GM12878 (cell line): ENCODE results near the gene CLDN4. TPM values are rescaled to one million over a fixed set of nuclear protein-coding genes. Genes with fewer than 3 reads are reported as not detected.

Experiments used
- ATAC-seq: fragments of 200-7000 bp; cut with Tn5 transposase; 3 replicates; pipeline ENCODE4 v1.9.1; 2020; ENCODE audit warnings: mild to moderate bottlenecking, moderate library complexity
- BruUV-seq: library from RNA; stranded (reverse); fragments of 400-500 nt; replicated peaks from 2 replicates; lab custom pipeline; 2021; lab: Mats Ljungman, UMichigan
- CTCF ChIA-PET: fragments of 300-600 bp; sonication (Branson Sonifier 250); formaldehyde crosslinking; extraction: SDS; loops from one replicate; lab custom pipeline; 2021; ENCODE audit warnings: inconsistent platforms; lab: Yijun Ruan, JAX
- POLR2A ChIA-PET: fragments of 350-600 bp; formaldehyde crosslinking; extraction: SDS; loops from one replicate; lab custom pipeline; 2021; ENCODE audit warnings: inconsistent platforms; lab: Charles Lee
- RAD21 ChIA-PET: fragments of 300-600 bp; sonication (Branson Sonifier 250); formaldehyde crosslinking; loops from one replicate; lab custom pipeline; 2023; ENCODE audit warnings: antibody characterized with exemption; ENCODE audit not compliant: unreplicated experiment; lab: Charles Lee
- SMC1A ChIA-PET: fragments of 300-600 bp; sonication (Branson Sonifier 250); formaldehyde crosslinking; loops from one replicate; lab custom pipeline; 2023; ENCODE audit not compliant: unreplicated experiment, uncharacterized antibody; lab: Charles Lee
- DNase-seq: peaks from one replicate; pipeline ENCODE4 v3.0.0-alpha.2; 2011; ENCODE audit warnings: low read depth, low spot score
- FAIRE-seq: peaks from 3 replicates; lab custom pipeline; 2011; peaks lifted over from hg19 to GRCh38; lab: Jason Lieb, UNC
- H2AFZ ChIP-seq: 2 replicates; pipeline ENCODE4 v1.6.0; 2011; ENCODE audit warnings: low read depth, low read length, control low read depth; ENCODE audit not compliant: control insufficient read depth
- H3K27ac ChIP-seq: 2 replicates; pipeline ENCODE4 v1.5.1; 2011; ENCODE audit warnings: control low read depth; ENCODE audit not compliant: control insufficient read depth, insufficient read depth
- H3K27me3 ChIP-seq, 2 experiments: replicated peaks in 1 of 2; 2 replicates each; pipeline versions ENCODE4 v1.6.0 to v1.6.1; 2011; ENCODE audit warnings: low read length in 1 of 2; ENCODE audit not compliant: control insufficient read depth in 2 of 2, insufficient read depth in 2 of 2
- H3K36me3 ChIP-seq, 2 experiments: 2 replicates each; pipeline ENCODE4 v1.5.1; 2011; ENCODE audit warnings: low read length in 1 of 2; ENCODE audit not compliant: control insufficient read depth in 2 of 2, insufficient read depth in 2 of 2
- H3K4me1 ChIP-seq: 2 replicates; pipeline ENCODE4 v1.6.1; 2011; ENCODE audit warnings: mild to moderate bottlenecking, low read length, moderate library complexity, mixed read lengths; ENCODE audit not compliant: control insufficient read depth, insufficient read depth
- H3K4me2 ChIP-seq: 2 replicates; pipeline ENCODE4 v1.6.0; 2011; ENCODE audit warnings: control low read depth; ENCODE audit not compliant: control insufficient read depth, insufficient read depth
- H3K4me3 ChIP-seq: fragments of 200-600 bp; sonication (generic); 2 replicates; pipeline ENCODE4 v1.5.1; 2016
- H3K79me2 ChIP-seq: 2 replicates; pipeline ENCODE4 v1.6.0; 2011; ENCODE audit warnings: low read length; ENCODE audit not compliant: control insufficient read depth, insufficient read depth
- H3K9ac ChIP-seq: 2 replicates; pipeline ENCODE4 v1.8.0; 2011; ENCODE audit warnings: low read length, control low read depth, mixed read lengths; ENCODE audit not compliant: control insufficient read depth, insufficient read depth
- H3K9me3 ChIP-seq: replicated peaks from 3 replicates; pipeline ENCODE4 v1.5.1; 2011; ENCODE audit warnings: mild to moderate bottlenecking, low read length; ENCODE audit not compliant: control insufficient read depth, insufficient read depth
- H4K20me1 ChIP-seq: 2 replicates; pipeline ENCODE4 v1.6.0; 2011; ENCODE audit not compliant: control insufficient read depth, insufficient read depth
- CHD2 ChIP-seq: IDR thresholded peaks from 2 replicates; pipeline ENCODE4 v1.6.1; 2011; ENCODE audit warnings: low read depth, low read length, improper control_type of control experiment, borderline replicate concordance
- EED ChIP-seq: sonication (generic); IDR thresholded peaks from 2 replicates; pipeline ENCODE4 v1.6.1; 2016; ENCODE audit warnings: antibody characterized with exemption, low read depth
- EGR1 ChIP-seq, 2 experiments: IDR thresholded peaks; 1 replicate in 1 of 2; 2 replicates in 1 of 2; pipeline ENCODE4 v1.6.1; 2011 to 2012; ENCODE audit warnings: low read depth in 2 of 2, low read length in 2 of 2, borderline replicate concordance in 1 of 2, mild to moderate bottlenecking in 1 of 2, moderate library complexity in 1 of 2
- HDGF ChIP-seq: fragments of 450-650 bp; IDR thresholded peaks from 2 replicates; pipeline ENCODE4 v1.6.1; 2016; ENCODE audit warnings: antibody characterized with exemption
- NFYB ChIP-seq: IDR thresholded peaks from 2 replicates; pipeline ENCODE4 v1.6.1; 2011; ENCODE audit warnings: low read depth, mild to moderate bottlenecking, low read length, improper control_type of control experiment, moderate library complexity; ENCODE audit not compliant: insufficient read depth
- POLR2A ChIP-seq: IDR thresholded peaks from 2 replicates; pipeline ENCODE4 v1.6.1; 2011; ENCODE audit warnings: low read depth, mild to moderate bottlenecking, low read length
- POLR2AphosphoS5 ChIP-seq: IDR thresholded peaks from 2 replicates; pipeline ENCODE4 v1.6.1; 2011; ENCODE audit warnings: mild to moderate bottlenecking, low read length, inconsistent platforms
- RUNX3 ChIP-seq: IDR thresholded peaks from 2 replicates; pipeline ENCODE4 v1.6.1; 2012; ENCODE audit warnings: low read length, inconsistent platforms
- SP1 ChIP-seq: IDR thresholded peaks from one replicate; pipeline ENCODE4 v1.6.1; 2011; ENCODE audit warnings: low read depth, low read length
- TAF1 ChIP-seq: IDR thresholded peaks from 2 replicates; pipeline ENCODE4 v1.6.1; 2011; ENCODE audit warnings: mild to moderate bottlenecking, low read depth, low read length, borderline replicate concordance
- WGBS: methylation state at CpG from one replicate; pipeline ENCODE4 v1.1.6; 2016; ENCODE audit warnings: low lambda C conversion rate; ENCODE audit not compliant: insufficient replicate concordance, insufficient coverage; ENCODE audit errors: missing lambda C conversion rate; 5-methylcytosine and 5-hydroxymethylcytosine counted together
- in situ Hi-C: fragments of 300-500 bp; cut with MboI; formaldehyde crosslinking; loops from 9 replicates; pipeline ENCODE4 v1.14.3; 2018; ENCODE audit warnings: mixed read lengths
- intact Hi-C: fragments of 100-400 bp; cut with micrococcal nuclease; formaldehyde crosslinking; loops from one replicate; pipeline ENCODE4 v1.14.2; 2022; ENCODE audit not compliant: unreplicated experiment
- polyA plus RNA-seq, 11 experiments: library from polyadenylated mRNA; depleted of rRNA in 4 of 11; unstranded in 6 of 11; stranded (reverse) in 5 of 11; fragments of >200 nt; fragmentation: Nextera tagmentation in 4 of 11; fragmentation: Illumina TruSeq in 1 of 11; extraction: Ambion mirVana in 4 of 11; extraction: Trizol in 1 of 11; gene quantifications; 1 replicate in 1 of 11; 2 replicates in 10 of 11; pipeline versions ENCODE4 v1.2.1 to v1.2.3, GENCODE V29; 2011 to 2016; ENCODE audit warnings: inconsistent platforms in 2 of 11, missing spikeins in 2 of 11, low read depth in 1 of 11
- total RNA-seq, 4 experiments: library from RNA; depleted of rRNA in 3 of 4; stranded (reverse); fragments of >200 nt in 3 of 4; fragmentation: Illumina TruSeq in 1 of 4; extraction: Trizol in 1 of 4; gene quantifications; 2 replicates each; pipeline versions ENCODE4 v1.2.1 to v1.2.3, GENCODE V29; 2013 to 2021

Gene CLDN4
- total and polyA plus RNA-seq, 10 of the 15 experiments (the other 5 are each of a cell fraction or from before 2014, with no cell fraction given): 0.04 to 0.38 (median 0.06) TPM; not detected in 6

DNA sequence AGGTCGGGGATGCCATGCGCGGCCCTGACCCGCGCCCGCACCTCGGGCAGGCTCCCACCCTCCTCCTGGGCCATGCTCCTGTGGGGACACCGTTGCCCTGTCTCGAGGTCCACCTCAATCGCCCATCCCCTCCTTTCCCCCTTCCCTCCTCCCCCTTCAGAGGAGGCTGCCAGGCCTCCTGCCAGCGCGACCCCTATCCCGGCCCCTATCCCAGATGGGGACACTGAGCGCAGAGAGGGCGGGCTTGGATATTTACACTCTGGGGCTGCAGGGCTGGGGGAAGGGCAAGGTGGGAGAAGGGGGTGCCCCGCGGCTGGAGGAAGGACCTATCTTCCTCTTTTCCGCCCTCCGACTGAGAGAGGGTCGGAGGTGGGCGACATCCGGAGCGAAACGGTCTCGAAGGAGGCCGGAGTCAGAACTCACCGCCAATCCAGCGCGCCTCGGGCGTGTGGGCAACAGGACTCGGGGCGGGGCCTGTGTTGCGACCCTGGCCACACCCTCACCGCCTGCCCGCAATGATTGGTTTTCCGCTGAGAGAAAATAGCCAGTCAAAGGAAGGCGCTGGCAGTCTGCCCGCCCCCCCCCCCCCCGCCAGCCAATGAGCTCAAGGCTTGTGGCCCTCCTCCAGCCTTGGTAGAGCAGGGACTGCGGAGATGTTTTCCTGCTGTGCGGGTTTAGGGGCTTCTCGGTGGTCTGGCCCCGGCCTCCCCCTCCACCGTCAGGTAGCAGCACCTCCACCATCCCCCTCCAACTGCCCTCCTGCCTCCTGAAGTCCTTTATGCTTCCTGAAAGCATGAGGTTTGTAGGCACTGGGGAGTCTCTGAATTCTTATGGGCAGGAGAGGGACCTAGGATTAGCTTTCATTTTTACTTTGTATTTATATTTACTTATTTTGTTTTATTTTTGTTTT, 11.5 kb downstream of the CLDN4 start, which contains the start of gene METTL27:
METTL27 (minus strand) TSS at position 450 of the 910 bp plus-strand sequence; CDS start at position 74, 376 bp downstream.
- Histone ChIP-seq H3K4me3 (peak within 1 kb of the TSS; percentile 93), H3K9me3 (no peaks in the 10 kb centered on the region), H3K4me1 (peaks cover 19% of the 10 kb centered on the region), H3K27me3 (no peaks in the 10 kb centered on the region), H2AFZ (peak within 1 kb of the TSS; percentile 91), H3K9ac (peak within 1 kb of the TSS; percentile 78), H3K36me3 (no peaks in the 10 kb centered on the region), H3K79me2 (no peaks in the 10 kb centered on the region), H3K27ac (peak within 1 kb of the TSS; percentile 67), H3K4me2 (peak within 1 kb of the TSS; percentile 89), H4K20me1 (no peaks in the 10 kb centered on the region)
- TF ChIP-seq HDGF (no peak), RUNX3 (peak; percentile 43; the same call in 1 of the 2 replicates), POLR2AphosphoS5 (peak; percentile 41; the same call in 1 of the 2 replicates), EED (0 out of 2 replicates have a peak, but pooled peaks have one; percentile 35), NFYB (peak; percentile 86), TAF1 (0 out of 2 replicates have a peak, but pooled peaks have one; percentile 5), CHD2 (no peak), EGR1 (IDR thresholded peaks at IDR 0.05; ENCODE audit: borderline replicate concordance in 1 of 2, low read depth in 2 of 2, low read length in 2 of 2) (0 out of 3 replicates have a peak, but pooled peaks of 1 of the 2 experiments have one; percentile 53), SP1 (peak; percentile 67), POLR2A (peak; percentile 61)
- ChIA-PET SMC1A (interaction anchor here (0.7 kb wide), 1 partner anchor 103 kb away, joined by 3 read pairs; no protein-coding TSS in a partner anchor), POLR2A (interaction anchor here (0.6 to 1.0 kb wide), 3 partner anchors 99 to 264 kb away, joined by 3 to 8 read pairs (median 6); partner anchors contain the start of gene TBL2), RAD21 (interaction anchor here (0.6 to 1.8 kb wide), 6 partner anchors 8 to 283 kb away, joined by 3 to 5 read pairs (median 4); partner anchors contain the start of gene ABHD11), CTCF (interaction anchor here (0.6 to 1.5 kb wide), 6 partner anchors 12 to 185 kb away, joined by 3 to 9 read pairs (median 3); no protein-coding TSS in a partner anchor)
- 29% methylated on average over 31 of the region's 45 CpGs for WGBS
- FAIRE-seq: peak; percentile 83
- DNase-seq: peak; percentile 53
- intact Hi-C loops (no loop called here), in situ Hi-C loops (no loop called here)
- ATAC-seq: peak; percentile 99
- no TSS peak for BruUV-seq
